Measurements from ENCODE around the gene PDE6D.

Gene PDE6D

DNA sequence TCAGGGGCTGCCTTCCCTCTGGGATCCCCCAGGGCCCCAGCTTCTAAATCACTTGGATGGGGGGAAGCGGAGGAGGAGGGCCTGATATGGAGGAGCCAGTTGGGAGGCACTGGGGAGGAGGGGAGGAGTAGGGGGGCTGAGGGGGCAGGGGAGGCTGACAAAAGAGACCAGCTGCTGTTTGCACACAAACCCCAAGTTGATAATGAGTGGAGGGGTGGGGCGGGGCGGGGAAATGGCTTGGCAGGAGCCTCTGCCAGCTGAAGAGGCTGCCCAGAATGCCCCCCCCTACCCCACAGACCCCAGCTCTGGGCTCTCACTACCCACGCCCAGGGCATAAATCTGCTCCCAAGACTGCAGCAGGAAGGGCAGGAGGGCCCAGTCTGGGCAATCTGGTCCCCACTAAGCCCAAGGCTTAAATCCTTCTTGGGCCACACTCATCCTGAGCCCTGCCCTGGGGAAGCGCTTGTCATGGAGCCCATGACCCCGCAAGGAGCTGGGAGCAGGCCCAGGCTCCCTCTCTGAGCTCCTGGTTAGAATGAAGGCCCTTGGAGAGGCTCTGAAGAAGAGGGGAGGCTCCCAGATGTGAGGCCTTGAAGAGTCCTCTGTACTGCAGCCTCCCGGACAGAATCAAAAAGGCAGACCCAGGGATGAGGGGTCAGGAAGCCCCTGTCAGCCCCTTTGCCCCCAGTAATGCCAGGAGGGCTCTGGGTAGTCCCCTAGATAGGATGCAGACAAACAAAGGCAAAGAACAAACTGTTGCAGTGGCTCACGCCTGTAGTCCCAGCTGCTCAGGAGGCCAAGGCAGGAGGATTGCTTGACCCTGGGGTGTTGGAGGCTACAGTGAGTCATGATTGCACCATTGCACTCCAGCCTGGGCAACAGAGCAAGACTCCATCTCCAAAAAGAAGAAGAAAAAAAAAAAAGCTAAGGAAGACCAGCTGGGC lies 97.5 kb downstream of the PDE6D start:
- no peak for DNase-seq (ENCODE audit: low read depth)
- no peak overlapping the region for H3K4me3 ChIP-seq (ENCODE audit: low read depth, low read length)
- TF ChIP-seq POLR2A (IDR thresholded peaks at IDR 0.05; ENCODE audit: extremely low read depth, insufficient read length) (no peak), MYC (IDR thresholded peaks at IDR 0.05; ENCODE audit: low read depth, low read length) (no peak)
- TF ChIP-seq, protein P1, sequence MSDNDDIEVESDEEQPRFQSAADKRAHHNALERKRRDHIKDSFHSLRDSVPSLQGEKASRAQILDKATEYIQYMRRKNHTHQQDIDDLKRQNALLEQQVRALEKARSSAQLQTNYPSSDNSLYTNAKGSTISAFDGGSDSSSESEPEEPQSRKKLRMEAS (IDR thresholded peaks at IDR 0.05; ENCODE audit: low read depth, low read length), result no peak
- TF ChIP-seq, protein P2, sequence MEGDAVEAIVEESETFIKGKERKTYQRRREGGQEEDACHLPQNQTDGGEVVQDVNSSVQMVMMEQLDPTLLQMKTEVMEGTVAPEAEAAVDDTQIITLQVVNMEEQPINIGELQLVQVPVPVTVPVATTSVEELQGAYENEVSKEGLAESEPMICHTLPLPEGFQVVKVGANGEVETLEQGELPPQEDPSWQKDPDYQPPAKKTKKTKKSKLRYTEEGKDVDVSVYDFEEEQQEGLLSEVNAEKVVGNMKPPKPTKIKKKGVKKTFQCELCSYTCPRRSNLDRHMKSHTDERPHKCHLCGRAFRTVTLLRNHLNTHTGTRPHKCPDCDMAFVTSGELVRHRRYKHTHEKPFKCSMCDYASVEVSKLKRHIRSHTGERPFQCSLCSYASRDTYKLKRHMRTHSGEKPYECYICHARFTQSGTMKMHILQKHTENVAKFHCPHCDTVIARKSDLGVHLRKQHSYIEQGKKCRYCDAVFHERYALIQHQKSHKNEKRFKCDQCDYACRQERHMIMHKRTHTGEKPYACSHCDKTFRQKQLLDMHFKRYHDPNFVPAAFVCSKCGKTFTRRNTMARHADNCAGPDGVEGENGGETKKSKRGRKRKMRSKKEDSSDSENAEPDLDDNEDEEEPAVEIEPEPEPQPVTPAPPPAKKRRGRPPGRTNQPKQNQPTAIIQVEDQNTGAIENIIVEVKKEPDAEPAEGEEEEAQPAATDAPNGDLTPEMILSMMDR (IDR thresholded peaks at IDR 0.05; ENCODE audit: low read depth, low read length), result no peak

DNA sequence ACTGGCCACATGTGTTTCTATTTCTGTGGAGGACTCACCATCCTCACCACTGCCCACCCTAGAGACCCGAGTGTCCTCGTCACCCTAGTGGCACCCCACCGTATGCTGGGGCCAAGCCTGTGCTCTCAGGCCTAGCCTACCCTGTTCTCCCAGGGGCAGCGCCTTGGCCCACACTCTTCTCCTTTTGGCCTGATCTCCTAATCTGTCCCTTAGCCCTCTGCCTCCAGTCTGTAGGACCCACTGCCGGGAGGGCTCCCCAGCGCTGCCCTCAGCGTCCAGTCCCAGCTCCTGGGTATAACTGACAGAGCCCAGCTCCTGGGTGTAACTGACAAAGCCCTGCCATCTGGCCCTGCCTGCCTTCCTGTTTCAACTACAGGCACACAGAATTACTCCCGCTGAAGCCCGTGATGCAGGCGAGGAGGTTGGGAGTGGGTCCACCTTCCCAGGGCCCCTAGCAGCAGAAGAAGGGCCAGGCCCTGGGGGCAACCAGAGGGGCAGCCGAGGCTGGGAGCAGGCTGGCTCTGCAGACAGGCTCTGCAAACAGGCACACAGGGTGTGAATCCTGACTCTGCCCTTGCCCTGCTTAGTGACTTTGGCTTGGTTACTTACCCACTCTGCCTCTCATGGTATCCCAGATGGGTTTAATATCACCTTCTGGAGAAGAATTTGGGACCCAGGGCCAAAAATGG lies 98.3 kb downstream of the PDE6D start:
- no peak overlapping the region for H3K4me3 ChIP-seq (ENCODE audit: low read depth, low read length)
- TF ChIP-seq, protein P1 (IDR thresholded peaks at IDR 0.05; ENCODE audit: low read depth, low read length), result no peak
- TF ChIP-seq POLR2A (IDR thresholded peaks at IDR 0.05; ENCODE audit: extremely low read depth, insufficient read length) (no peak), MYC (IDR thresholded peaks at IDR 0.05; ENCODE audit: low read depth, low read length) (no peak)

More for the DNA sequence above, 98.3 kb downstream of the PDE6D start:
- no peak for DNase-seq (ENCODE audit: low read depth)
